ENCODE results near the gene CD19. TPM values are rescaled to one million over a fixed set of nuclear protein-coding genes. Genes with fewer than 3 reads are reported as not detected.
"Not testable (repeated sequence)": the region's sequence is repeated elsewhere in the genome, so short reads cannot be mapped to it uniquely, and the experiment has no call there.

Gene CD19
- total RNA-seq, 1 donor from 2014 or later: not detected

- DNase-seq (ENCODE audit: low read depth, low spot score): peak; percentile 55
Measured at GRCh38 chr16:28935924-28936783, 4.4 kb downstream of the CD19 start.

- no peak for DNase-seq (ENCODE audit: low read depth, low spot score)
Measured at GRCh38 chr16:28936784-28937155, 5.0 kb downstream of the CD19 start.

GRCh38 chr16:28937222-28937876, 5.6 kb downstream of the CD19 start:
- DNase-seq (ENCODE audit: low read depth, low spot score): no peak

DNA sequence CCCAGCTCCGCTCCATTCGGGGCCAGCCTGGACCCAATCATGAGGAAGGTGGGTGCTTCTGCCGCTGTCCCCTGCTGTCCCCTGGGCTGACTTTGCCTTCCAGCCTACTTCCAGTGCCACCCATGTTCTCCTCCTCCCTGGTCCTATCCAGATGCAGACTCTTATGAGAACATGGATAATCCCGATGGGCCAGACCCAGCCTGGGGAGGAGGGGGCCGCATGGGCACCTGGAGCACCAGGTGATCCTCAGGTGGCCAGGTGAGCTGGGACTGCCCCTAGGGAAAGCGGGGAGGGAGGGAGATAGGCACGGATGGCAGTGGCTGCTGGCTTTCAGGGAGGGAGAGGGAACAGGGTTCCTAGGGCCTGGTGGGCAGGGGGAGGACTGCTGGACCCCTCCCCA, 7.0 kb downstream of the CD19 start:
- DNase-seq (ENCODE audit: low read depth, low spot score): no peak

- DNase-seq (ENCODE audit: low read depth, low spot score): not testable (repeated sequence)
Measured at GRCh38 chr16:28939825-28940224, 8.1 kb downstream of the CD19 start.

GRCh38 chr16:28943281-28943680, 11.5 kb downstream of the CD19 start:
- DNase-seq (ENCODE audit: low read depth, low spot score): no peak

- no peak for DNase-seq (ENCODE audit: low read depth, low spot score)
Measured at GRCh38 chr16:28946681-28947080, 14.9 kb downstream of the CD19 start.

- DNase-seq (ENCODE audit: low read depth, low spot score): peak; percentile 99
Measured at GRCh38 chr16:28950648-28951409, 19.1 kb downstream of the CD19 start, which contains the start of gene NFATC2IP. TSS of gene NFATC2IP (plus strand) at chr16:28950937. CDS start at chr16:28951012, 75 bp downstream.

DNA sequence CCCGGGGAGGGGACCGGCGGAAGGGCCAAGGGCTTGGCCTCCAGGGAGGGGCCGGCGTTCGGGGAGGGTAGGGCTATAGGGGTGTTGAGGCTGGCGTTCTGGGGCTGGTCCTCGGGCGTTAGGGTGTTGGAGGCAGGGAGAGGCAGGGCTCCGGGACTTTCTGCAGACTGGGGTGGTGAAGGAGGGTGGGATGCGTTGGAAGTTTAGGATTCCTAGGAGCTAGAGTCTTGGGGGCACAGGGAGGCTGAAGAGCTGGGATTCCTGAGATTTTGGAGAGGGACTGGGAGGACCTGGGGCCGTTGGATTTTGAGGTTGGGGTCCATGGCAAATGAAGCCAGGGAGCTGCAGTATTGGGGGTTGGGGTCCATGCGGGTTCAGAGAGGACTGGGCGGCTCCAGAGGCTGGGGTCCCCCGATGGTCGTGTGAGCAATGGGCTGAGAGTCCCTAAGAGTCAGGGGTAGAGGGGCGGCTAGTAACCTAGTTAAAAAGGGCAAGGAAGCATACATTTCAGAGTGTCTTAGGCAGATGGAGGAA, 19.7 kb downstream of the CD19 start:
- no peak for DNase-seq (ENCODE audit: low read depth, low spot score)

DNA sequence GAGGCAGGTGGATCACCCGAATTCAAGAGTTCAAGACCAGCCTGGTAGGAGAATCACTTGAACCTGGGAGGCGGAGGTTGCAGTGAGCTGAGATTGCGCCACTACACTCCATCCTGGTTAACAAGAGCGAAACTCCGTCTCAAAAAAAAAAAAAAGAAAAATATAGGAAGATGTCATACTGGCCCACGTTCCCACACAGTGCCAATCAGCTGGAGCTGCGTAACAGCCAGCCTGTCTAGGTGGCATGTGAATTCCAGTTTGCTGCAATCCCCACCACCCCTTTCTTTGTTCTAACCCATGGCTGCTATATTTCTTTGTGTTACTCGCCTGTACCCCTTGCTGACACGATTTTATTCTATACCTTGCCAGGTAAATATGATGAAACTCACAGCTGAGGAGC, 26.4 kb downstream of the CD19 start:
- DNase-seq (ENCODE audit: low read depth, low spot score): no peak

DNA sequence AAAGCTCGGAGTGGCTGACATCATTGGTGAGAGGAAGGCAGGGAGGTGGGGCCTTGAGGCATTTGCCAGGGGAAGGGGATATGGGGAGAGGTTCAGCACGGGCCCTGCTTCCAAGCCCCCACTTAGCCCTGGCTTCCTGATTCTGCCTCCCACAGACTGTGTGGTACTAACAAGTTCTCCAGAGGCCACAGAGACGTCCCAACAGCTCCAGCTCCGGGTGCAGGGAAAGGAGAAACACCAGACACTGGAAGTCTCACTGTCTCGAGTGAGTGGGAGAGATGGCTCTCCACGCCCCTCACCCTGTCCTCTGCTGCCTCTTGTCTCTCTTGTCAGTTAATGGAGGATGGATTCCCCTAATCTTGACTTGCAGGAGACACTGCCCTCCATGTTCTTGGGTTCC, 27.1 kb downstream of the CD19 start:
- no peak for DNase-seq (ENCODE audit: low read depth, low spot score)

DNA sequence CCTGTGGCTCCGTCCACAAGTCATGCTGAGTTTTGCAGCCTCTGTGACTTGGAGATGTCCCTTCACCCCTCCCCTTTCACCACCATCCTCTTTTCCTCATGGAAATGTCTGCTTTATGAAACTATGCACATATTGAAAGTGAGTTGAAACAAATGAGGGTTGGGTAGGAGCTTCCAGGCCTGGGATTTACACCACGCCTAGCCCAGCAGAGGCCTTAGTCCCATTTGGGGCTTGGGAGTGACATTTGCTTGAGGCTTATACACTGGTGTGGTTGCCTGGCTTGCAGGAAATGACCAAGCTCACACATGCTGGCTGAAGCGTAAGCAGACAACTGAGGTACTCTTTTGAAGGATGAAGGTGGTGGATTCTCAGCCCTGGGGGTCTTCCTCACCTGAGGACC, 32.3 kb downstream of the CD19 start:
- no peak for DNase-seq (ENCODE audit: low read depth, low spot score)

- DNase-seq (ENCODE audit: low read depth, low spot score): no peak
Measured at GRCh38 chr16:28964496-28964895, 32.7 kb downstream of the CD19 start.

DNA sequence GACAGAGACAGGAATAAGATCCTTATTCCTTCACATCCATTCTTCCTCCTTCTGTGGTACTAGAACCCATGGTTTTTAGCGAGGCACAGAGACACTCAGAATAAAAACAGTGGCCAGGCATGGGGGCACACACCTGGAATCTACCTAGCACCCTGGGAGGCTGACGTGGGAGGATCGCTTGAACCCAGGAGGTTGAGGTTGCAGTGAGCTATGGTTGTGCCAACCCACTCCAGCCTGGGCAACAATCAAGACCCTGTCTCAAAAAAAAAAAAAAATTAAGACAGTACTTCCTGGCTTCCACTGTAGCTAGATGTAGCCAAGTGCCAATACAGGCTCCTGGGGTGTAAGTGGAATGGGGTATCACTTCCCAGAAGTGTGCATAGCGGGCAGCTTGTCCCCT, 35.4 kb downstream of the CD19 start:
- DNase-seq (ENCODE audit: low read depth, low spot score): no peak

DNA sequence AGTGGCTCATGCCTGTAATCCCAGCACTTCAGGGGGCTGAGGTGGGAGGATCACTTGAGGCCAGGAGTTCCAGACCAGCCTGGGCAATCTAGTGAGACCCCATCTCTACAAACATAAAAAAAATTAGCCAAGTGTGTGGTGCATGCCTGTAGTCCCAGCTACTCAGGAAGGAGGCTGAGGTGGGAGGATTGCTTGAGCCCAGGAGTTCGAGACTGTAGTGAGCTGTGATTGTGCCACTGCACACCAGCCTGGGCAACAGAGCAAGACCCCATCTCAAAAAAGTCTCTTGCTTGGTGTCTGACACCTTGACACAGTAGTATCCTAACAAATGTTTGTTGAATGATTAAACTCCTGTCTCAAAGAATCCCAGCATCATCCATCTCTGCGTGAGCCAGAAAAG, 37.9 kb downstream of the CD19 start:
- not testable (repeated sequence) for DNase-seq (ENCODE audit: low read depth, low spot score)

GRCh38 chr16:28974007-28974436, 42.3 kb downstream of the CD19 start:
- DNase-seq (ENCODE audit: low read depth, low spot score): peak; percentile 30

DNA sequence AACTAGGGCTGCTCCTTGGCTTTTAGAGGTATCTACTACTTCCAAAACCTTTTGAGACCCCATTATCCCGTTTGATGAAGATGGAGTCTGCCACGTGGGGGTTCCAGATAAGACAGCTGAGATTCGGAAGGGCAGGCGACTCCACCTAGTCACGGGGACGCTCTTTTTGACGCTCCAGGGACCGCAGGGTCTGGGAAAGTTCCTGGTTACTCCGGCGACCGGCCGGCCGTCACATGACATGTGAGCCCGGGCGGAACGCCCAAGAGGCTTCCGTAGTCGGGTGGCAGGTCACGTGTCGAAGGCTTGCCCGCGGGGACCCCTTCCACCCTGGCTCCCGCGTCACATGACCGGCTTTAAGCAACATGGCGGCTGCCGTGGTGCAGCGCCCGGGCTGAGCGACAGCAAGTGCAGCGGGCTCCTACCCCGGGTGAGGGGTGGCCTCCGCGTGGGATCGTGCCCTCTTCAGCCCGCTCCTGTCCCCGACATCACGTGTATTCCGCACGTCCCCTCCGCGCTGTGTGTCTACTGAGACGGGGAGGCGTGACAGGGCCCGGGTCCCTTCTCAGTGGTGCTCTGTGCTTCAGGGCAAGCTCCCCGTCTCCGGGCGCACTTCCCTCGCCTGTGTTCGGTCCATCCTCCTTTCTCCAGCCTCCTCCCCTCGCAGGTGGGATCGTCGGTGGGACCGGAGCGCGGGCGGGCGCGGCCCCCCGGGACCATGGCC, 42.8 kb downstream of the CD19 start, which contains the start of gene SPNS1:
TSS of gene SPNS1 (plus strand) at position 342 of the 721 bp plus-strand sequence. CDS start at position 716, 374 bp downstream.
- peak; percentile 92 for DNase-seq (ENCODE audit: low read depth, low spot score)

DNA sequence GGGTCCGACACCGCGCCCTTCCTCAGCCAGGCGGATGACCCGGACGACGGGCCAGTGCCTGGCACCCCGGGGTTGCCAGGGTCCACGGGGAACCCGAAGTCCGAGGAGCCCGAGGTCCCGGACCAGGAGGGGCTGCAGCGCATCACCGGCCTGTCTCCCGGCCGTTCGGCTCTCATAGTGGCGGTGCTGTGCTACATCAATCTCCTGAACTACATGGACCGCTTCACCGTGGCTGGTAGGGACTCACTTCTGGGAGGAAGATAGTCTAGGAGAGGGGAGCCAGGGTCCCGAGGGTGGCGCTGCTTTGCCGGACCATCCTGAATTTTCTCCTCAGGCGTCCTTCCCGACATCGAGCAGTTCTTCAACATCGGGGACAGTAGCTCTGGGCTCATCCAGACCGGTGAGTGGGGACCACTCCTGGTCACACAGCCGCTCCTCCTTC, 43.4 kb downstream of the CD19 start:
- no peak for DNase-seq (ENCODE audit: low read depth, low spot score)

DNA sequence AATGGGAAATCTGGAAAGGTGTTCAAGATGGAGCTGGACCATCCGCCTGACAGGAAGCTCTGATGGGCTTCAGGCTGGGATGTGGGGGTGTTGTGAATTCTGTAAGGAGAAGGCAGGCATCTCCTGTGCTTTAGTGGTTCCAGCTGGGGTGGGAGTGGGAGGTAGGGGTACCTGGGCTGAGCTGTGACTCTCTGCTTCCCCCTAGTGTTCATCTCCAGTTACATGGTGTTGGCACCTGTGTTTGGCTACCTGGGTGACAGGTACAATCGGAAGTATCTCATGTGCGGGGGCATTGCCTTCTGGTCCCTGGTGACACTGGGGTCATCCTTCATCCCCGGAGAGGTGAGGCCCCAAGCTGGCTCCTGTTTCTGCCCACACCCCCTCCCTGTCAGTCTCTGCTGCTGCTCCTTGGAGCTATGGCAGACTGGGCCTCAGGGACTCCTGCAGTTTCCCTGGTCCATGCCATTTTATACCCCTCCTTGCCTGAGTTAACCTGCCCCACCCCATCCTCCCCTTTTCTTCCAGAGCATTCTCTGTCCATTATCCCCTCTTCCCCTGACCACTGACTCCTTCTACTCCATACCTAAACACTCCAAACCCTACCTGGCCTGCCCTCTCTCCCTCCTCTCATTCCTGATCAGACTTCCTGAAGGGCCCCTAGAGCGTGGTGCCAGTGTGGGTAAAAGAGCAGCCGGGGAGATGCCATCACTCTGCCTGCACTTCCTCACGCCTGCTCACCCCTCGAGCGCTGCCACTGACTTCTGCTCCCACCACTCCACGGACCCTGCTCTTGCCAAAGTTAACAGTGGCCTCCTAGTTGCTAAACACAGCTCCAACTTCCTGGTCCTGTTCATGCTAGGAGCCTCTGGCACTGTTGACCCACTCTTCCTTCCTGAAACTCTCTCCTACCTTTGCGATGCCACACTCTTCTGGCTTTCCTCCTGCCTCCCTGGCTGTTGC, 46.2 kb downstream of the CD19 start:
- DNase-seq (ENCODE audit: low read depth, low spot score): no peak

GRCh38 chr16:28980330-28980729, 48.6 kb downstream of the CD19 start:
- DNase-seq (ENCODE audit: low read depth, low spot score): not testable (repeated sequence)

All from pulmonary artery endothelial cell (primary cell).